Measurements from ENCODE around the gene SLC10A3. TPM values are rescaled to one million over a fixed set of nuclear protein-coding genes. Genes with fewer than 3 reads are reported as not detected.

The SLC10A3 gene
- total RNA-seq, 2 experiments from 2014 or later = 15.7 to 16.4 TPM

GRCh38 chrX:154486396-154487207 lies 3.8 kb downstream of the SLC10A3 start, which contains the start of gene UBL4A:
UBL4A (minus strand) TSS chrX:154486615; CDS start chrX:154486584, 31 bp downstream.
- H3K9me3 Mint-ChIP-seq = no peaks in the 10 kb centered on the region
- H3K4me3 ChIP-seq (ENCODE audit: low read length) = peak within 1 kb of the TSS; percentile 53
- peaks cover 14% of the 10 kb centered on the region for H3K4me1 Mint-ChIP-seq (ENCODE audit: low read depth)
- H3K36me3 ChIP-seq (ENCODE audit: insufficient read depth, low read length) = peaks cover 16% of the 10 kb centered on the region
- H3K27ac Mint-ChIP-seq = peak within 1 kb of the TSS; percentile 83
- peak within 1 kb of the TSS; percentile 88 for H3K4me3 Mint-ChIP-seq
- ATAC-seq (ENCODE audit: poor library complexity) = peak; percentile 18
- peaks cover 6% of the 10 kb centered on the region for H3K36me3 Mint-ChIP-seq (ENCODE audit: low read depth)
- no peak for TF ChIP-seq CTCF (IDR thresholded peaks at IDR 0.05)
- peak in 13 of 14 experiments; percentile 20 to 79 (median 53) for DNase-seq
- ChIA-PET POLR2A (interaction anchor here (0.8 to 3.0 kb wide), 11 partner anchors 8 to 89 kb away, joined by 3 to 18 read pairs (median 4); partner anchors contain the start of genes ATP6AP1, FAM3A, PLXNA3 and RPL10), CTCF (no interaction called here)
- H3K27ac ChIP-seq (ENCODE audit: low read depth in 1 of 2, low read length in 2 of 2) = peak within 1 kb of the TSS; percentile 34 to 67
- no peaks in the 10 kb centered on the region for H3K27me3 ChIP-seq (ENCODE audit: control insufficient read depth in 1 of 2, insufficient read depth in 2 of 2, low read length in 2 of 2)
- no peaks in the 10 kb centered on the region for H3K9me3 ChIP-seq (ENCODE audit: control insufficient read depth in 1 of 2, insufficient read depth in 1 of 2, low read length in 2 of 2)
- no peaks in the 10 kb centered on the region for H3K27me3 Mint-ChIP-seq
- intact Hi-C loops (cut with DNase I, micrococcal nuclease) = loop anchor here in 1 of 2 experiments (10.0 kb wide), 1 partner anchor 52 kb away; the partner anchor contains the start of gene GDI1
- H3K4me1 ChIP-seq (ENCODE audit: insufficient read depth, low read length) = peaks cover 58% of the 10 kb centered on the region

GRCh38 chrX:154486052-154486395 lies 4.4 kb downstream of the SLC10A3 start:
- peaks cover 16% of the 10 kb centered on the region for H3K36me3 ChIP-seq (ENCODE audit: insufficient read depth, low read length)
- intact Hi-C loops (cut with DNase I, micrococcal nuclease) = loop anchor here in 1 of 2 experiments (10.0 kb wide), 1 partner anchor 51 kb away; the partner anchor contains the start of gene GDI1
- no peak overlapping the region for H3K27ac ChIP-seq (ENCODE audit: low read depth in 1 of 2, low read length in 2 of 2)
- CTCF ChIA-PET = no interaction called here
- Mint-ChIP-seq H3K9me3 (no peaks in the 10 kb centered on the region), H3K4me3 (peak overlapping the region; percentile 25), H3K36me3 (ENCODE audit: low read depth) (peaks cover 4% of the 10 kb centered on the region), H3K27ac (no peak overlapping the region), H3K4me1 (ENCODE audit: low read depth) (peaks cover 13% of the 10 kb centered on the region), H3K27me3 (no peaks in the 10 kb centered on the region)
- H3K4me3 ChIP-seq (ENCODE audit: low read length) = peak overlapping the region; percentile 53
- H3K4me1 ChIP-seq (ENCODE audit: insufficient read depth, low read length) = peaks cover 54% of the 10 kb centered on the region
- no peaks in the 10 kb centered on the region for H3K27me3 ChIP-seq (ENCODE audit: control insufficient read depth in 1 of 2, insufficient read depth in 2 of 2, low read length in 2 of 2)
- no peak for TF ChIP-seq CTCF (IDR thresholded peaks at IDR 0.05)
- POLR2A ChIA-PET = interaction anchor here (1.0 to 3.0 kb wide), 7 partner anchors 28 to 88 kb away, joined by 3 to 18 read pairs (median 5); partner anchors contain the start of genes ATP6AP1, FAM3A, PLXNA3 and RPL10
- ATAC-seq (ENCODE audit: poor library complexity) (peak; percentile 11), DNase-seq (peak in 10 of 14 experiments; percentile 7 to 70 (median 39))
- no peaks in the 10 kb centered on the region for H3K9me3 ChIP-seq (ENCODE audit: control insufficient read depth in 1 of 2, insufficient read depth in 1 of 2, low read length in 2 of 2)

GRCh38 chrX:154485150-154486051 lies 5.0 kb downstream of the SLC10A3 start:
- no peaks in the 10 kb centered on the region for H3K36me3 Mint-ChIP-seq (ENCODE audit: low read depth)
- ChIA-PET POLR2A (interaction anchor here (1.0 to 3.0 kb wide), 8 partner anchors 28 to 88 kb away, joined by 3 to 18 read pairs (median 4); partner anchors contain the start of genes ATP6AP1, FAM3A, PLXNA3 and RPL10), CTCF (no interaction called here)
- peak overlapping the region; percentile 72 for H3K4me3 Mint-ChIP-seq
- peaks cover 9% of the 10 kb centered on the region for H3K4me1 Mint-ChIP-seq (ENCODE audit: low read depth)
- intact Hi-C loops (cut with DNase I, micrococcal nuclease) = loop anchor here (2.0 to 10.0 kb wide), 2 partner anchors 49 to 51 kb away; partner anchors contain the start of gene GDI1 (in 2 of the 2)
- no peak for TF ChIP-seq CTCF (IDR thresholded peaks at IDR 0.05)
- ATAC-seq (ENCODE audit: poor library complexity) (no peak), DNase-seq (no peak)
- Histone ChIP-seq H3K27me3 (ENCODE audit: control insufficient read depth in 1 of 2, insufficient read depth in 2 of 2, low read length in 2 of 2) (no peaks in the 10 kb centered on the region), H3K4me1 (ENCODE audit: insufficient read depth, low read length) (peaks cover 51% of the 10 kb centered on the region), H3K36me3 (ENCODE audit: insufficient read depth, low read length) (peaks cover 16% of the 10 kb centered on the region), H3K27ac (ENCODE audit: low read depth in 1 of 2, low read length in 2 of 2) (peak overlapping the region in 1 of 2 donors; percentile 13), H3K9me3 (ENCODE audit: control insufficient read depth in 1 of 2, insufficient read depth in 1 of 2, low read length in 2 of 2) (no peaks in the 10 kb centered on the region), H3K4me3 (ENCODE audit: low read length) (peak overlapping the region; percentile 53)
- no peaks in the 10 kb centered on the region for H3K27me3 Mint-ChIP-seq
- H3K9me3 Mint-ChIP-seq = no peaks in the 10 kb centered on the region
- peak overlapping the region; percentile 27 for H3K27ac Mint-ChIP-seq
